Stimulated activated CD4-positive, alpha-beta T cell treated with anti-CD3 and anti-CD28 coated beads, Interleukin-15, amount 100 ng/mL, for 48 hours (primary cell): ENCODE results near the gene TUBB4A.

Experiments
- DNase-seq, 2 donors: peaks; one replicate each; pipeline ENCODE4 v3.0.0-alpha.2; 2020; ENCODE audit warnings: low read depth in 2 of 2

Gene TUBB4A

GRCh38 chr19:6495947-6496346 lies 6.2 kb downstream of the TUBB4A start:
- no peak for DNase-seq

- DNase-seq = no peak
Measured at GRCh38 chr19:6494438-6495036, 7.6 kb downstream of the TUBB4A start.

- DNase-seq = no peak
Measured at GRCh38 chr19:6491802-6492592, 10.1 kb downstream of the TUBB4A start.

GRCh38 chr19:6490134-6490533 lies 12.0 kb downstream of the TUBB4A start:
- DNase-seq = no peak

- no peak for DNase-seq
Measured at GRCh38 chr19:6489278-6490061, 12.6 kb downstream of the TUBB4A start.

GRCh38 chr19:6484831-6485230 lies 17.3 kb downstream of the TUBB4A start:
- no peak for DNase-seq

GRCh38 chr19:6484230-6484629 lies 17.9 kb downstream of the TUBB4A start:
- DNase-seq = no peak

- DNase-seq = no peak
Measured at GRCh38 chr19:6483235-6483634, 18.9 kb downstream of the TUBB4A start.

- DNase-seq = no peak
Measured at GRCh38 chr19:6482343-6482686, 19.8 kb downstream of the TUBB4A start.

- peak in 1 of 2 donors; percentile 56 for DNase-seq
Measured at GRCh38 chr19:6481541-6482342, 20.4 kb downstream of the TUBB4A start, which contains the start of gene DENND1C. Gene DENND1C, minus strand, starts transcription at chr19:6481787. Its CDS starts 92 bp downstream, at chr19:6481695.

GRCh38 chr19:6480848-6481415 lies 21.2 kb downstream of the TUBB4A start:
- DNase-seq = no peak

GRCh38 chr19:6479836-6480398 lies 22.2 kb downstream of the TUBB4A start:
- no peak for DNase-seq

GRCh38 chr19:6478815-6479214 lies 23.3 kb downstream of the TUBB4A start:
- DNase-seq = no peak

- no peak for DNase-seq
Measured at GRCh38 chr19:6476896-6477431, 25.1 kb downstream of the TUBB4A start.

- DNase-seq = peak; percentile 66 to 72
Measured at GRCh38 chr19:6476155-6476895, 25.8 kb downstream of the TUBB4A start.

- DNase-seq = no peak
Measured at GRCh38 chr19:6475321-6476108, 26.6 kb downstream of the TUBB4A start.

- DNase-seq = no peak
Measured at GRCh38 chr19:6473647-6474046, 28.5 kb downstream of the TUBB4A start.

GRCh38 chr19:6472713-6473112 lies 29.4 kb downstream of the TUBB4A start:
- DNase-seq = no peak

- DNase-seq = no peak
Measured at GRCh38 chr19:6471076-6471475, 31.0 kb downstream of the TUBB4A start.
